Measurements from ENCODE around the gene ERLEC1.

DNA sequence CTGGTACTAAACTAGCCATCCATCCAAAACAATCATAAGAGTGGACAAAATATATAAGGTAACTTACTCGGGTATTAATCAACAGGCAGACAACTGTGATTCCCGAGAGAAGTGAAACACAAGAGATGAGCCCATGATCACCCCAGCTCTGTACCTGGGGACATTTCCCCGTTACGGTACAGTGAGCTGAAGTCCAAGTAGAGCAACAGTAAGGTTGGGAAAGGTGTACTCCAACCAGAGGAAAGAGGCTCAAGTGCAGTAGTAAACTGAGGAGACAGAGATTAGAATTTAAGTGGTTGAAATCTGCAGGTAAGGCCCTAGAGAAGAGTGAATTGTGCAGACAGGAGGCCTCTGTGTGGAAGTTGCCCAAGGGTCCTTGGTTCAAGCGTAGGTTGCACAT lies 49.8 kb upstream of the ERLEC1 start:
- TF ChIP-seq RNF2 (IDR thresholded peaks at IDR 0.05; ENCODE audit: borderline replicate concordance, low read depth) (no peak), CTCF (IDR thresholded peaks at IDR 0.05) (no peak), USF2 (IDR thresholded peaks at IDR 0.05) (no peak)
